GM21423 (cell line): ENCODE data around the gene SLC15A4.

Experiments
- ATAC-seq: cut with Tn5 transposase; IDR thresholded peaks from one replicate; pipeline ENCODE4 v1.9.1; 2021; ENCODE audit warnings: mild to moderate bottlenecking, moderate library complexity; ENCODE audit not compliant: unreplicated experiment

The SLC15A4 gene

DNA sequence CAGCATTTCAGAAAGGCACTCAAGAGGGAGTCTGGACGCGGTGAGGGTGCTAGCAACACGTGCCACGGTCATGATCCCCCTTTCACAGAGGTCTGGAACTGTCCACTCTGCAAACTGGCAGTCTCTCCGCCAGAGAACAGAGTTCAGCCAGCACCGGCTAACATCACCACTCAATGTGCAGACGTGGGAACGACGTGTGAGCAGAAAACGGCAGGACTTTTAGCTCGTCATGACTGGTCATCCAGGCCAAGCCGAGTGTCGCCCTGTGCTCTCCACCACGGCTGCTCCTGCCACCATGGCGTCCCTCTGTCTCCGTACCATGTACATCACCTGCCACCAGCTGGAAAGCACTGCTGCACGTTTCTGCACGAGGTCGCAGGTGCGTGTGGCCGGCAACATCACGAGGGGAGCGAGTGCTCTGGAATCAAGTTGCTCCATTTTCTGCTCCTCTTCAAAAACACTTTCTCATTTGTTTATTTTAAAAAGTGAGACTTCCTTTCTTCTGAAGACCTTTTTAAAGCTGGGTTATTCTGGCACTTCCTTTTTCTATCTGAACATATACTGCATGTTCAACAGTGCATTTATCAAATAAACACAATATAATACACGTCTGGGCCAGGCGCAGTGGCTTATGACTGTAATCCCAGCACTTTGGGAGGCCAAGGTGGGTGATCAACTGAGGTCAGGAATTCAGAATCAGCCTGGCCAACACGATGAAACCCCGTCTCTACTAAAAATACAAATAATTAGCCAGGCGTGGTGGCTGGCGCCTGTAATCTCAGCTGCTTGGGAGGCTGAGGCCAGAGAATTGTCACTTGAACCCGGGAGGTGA is 28.0 kb downstream of the SLC15A4 start:
- no peak for ATAC-seq

DNA sequence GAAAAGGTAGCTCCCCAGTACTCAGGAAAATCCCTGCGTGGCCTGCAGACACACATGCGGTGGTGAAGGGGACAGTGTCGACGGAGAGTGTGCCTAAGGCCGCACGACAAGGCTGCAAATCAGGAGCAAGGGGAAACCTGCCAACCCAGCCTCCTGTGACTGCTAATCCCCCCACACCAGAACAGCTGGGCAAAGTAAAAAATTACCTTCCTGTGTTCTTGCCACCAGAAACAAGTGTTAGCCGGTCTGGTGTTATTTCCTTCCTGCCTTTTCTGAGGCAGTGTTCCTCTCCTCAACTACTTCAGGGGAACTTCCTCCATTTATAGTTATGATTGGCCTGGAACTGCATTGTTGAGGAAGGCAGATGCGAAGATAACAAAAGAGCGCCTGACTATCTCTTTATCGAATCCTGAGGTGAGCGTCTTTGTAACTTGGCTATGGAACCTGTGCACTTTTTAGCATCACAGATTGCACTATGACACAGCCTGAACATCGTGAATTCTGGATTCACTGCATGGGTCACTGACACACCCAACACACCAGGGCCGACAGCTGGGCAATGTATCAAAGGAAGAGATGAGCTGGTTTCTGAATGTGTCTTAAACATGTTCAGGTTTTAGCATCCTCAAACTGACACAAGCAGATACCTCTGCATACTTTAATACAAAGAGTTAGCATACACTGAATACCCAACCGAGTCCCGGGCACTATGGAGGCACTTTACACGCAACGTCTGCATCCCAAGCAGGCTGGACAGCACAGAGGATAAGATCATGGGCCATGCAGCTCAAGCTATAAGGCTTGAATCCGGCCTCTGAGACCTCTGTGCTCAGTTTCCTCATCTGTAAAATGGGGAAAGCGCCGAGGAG is 28.9 kb downstream of the SLC15A4 start:
- peak; percentile 50 for ATAC-seq

DNA sequence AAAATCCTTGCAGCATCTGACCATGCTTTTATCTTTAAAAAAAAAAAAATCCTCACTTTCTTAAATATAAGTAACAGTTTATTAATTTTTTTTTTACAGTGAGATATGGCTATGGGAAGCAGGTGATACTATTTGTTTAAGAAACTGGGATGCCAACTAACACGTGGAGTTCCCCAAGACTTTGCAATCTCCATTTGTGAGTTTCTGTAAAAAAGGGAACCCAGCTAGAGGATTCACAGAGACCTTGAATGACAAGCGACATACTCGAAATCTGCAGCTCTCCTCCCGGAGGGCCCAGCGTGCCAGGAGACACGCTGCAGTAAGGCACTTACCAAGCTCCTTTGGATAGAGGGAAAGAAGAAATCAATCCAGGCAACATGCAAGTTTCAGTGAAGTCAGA is 30.1 kb downstream of the SLC15A4 start:
- ATAC-seq: no peak

DNA sequence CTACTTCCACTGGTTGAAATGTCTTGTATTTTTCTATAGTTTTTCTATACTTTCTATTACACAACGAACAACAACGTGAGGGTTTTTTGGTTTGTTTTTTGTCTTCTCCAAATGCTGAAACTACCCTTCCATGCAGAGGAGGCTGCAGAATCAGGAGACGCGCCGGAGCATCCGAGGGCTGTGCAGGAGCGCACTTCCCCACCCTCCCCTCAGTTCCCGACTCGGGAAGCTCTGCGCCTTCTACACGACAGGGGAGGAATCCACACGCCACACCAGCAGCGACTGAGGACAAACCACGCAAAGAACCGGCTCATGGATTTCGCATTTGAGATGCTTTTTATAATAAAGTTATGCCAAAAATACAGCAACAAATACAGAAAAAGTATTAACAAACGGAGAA is 30.9 kb downstream of the SLC15A4 start:
- ATAC-seq: no peak

DNA sequence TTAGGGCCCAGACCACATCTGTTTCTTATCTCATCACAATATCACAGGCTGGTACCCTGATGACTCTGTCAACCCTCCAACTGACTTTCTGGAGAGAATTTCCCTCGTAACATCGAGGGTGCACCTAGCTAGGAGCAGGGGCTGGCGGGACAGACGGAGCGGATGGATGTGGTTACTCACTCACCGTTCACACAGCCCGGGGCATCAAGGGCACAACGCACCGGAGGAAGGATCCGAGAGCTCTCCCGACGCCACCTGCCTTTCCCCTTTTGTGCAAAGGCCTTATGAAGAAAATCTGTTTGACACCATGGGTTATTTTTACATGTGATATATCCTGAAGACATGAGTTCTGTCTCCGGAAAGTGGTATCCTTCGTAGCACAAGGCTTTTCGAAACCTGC is 31.4 kb downstream of the SLC15A4 start:
- ATAC-seq: no peak

DNA sequence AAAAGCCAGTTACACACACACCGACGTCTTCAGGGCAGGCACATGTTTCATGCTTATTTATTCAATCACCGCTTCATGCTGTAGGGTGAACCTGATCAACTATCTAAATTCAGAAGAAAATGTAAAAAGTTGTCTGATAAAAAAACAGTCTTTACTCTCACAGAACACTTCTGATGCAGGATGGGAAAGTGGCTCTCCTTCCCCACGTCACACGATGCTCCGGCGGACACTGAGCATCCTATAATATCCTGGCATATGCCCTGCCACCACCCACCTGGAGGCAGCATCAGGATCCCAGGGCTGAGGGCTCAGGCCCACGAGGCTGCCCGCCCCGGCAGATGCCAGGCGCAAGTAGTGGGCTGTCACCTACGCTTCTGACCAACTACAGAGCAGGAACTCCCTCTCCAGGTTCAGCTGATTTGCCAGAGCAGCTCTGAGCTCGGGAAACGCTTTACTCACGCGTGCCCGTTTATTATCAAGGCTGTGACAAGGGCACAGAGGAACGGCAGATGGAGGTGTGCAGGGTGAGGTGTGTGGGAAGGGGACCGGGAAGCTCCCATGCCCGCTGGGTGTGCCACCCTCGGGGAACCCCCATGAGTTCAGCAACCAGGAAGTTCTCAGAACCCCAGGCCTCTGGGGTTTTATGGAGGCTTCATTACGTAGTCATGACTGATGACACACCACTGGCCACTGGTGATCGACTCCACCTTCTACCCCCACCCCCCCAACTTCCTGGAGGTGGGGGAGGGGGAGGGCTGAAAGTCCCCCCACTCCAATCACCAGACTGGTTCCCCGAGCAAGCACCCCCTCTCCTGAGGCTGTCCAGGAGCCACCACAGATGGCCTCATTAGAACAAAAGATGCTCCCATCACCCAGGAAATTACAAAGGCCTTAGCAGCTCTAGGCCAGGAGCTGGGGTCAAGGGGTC is 32.1 kb downstream of the SLC15A4 start:
- no peak for ATAC-seq

DNA sequence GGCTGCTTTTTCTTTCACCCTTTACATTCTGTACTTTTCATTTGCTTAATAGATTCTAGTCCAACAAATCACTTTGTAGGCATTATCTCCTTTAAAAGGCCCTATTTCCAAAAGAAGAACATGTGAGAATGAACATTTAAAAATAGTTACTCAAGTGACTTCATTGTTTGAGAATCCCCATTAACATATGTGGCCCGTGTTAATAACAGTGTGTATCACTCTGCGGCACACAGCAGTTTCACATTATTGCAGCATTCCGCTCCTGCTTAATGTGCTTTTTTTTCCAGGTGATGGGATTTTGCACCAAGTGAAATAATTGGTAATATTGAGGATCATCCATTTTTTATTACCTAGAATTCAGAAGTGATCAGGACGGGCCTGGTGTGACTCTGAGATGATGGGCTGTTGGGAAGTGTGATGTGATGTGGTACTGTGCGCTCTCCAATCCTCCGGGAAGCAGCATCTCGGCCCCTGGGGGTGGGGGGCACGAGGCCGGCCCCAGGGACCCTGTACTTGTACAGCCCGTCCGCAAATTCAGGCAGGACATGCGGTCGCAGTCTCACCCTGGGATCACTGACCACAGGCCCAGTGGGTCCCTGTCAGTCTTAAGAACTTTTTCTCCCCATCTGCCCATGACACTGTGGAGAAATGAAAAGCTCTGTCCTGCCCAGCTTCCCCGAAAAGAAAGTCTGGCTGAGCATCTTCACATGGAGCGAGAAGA is 32.9 kb downstream of the SLC15A4 start:
- no peak for ATAC-seq

DNA sequence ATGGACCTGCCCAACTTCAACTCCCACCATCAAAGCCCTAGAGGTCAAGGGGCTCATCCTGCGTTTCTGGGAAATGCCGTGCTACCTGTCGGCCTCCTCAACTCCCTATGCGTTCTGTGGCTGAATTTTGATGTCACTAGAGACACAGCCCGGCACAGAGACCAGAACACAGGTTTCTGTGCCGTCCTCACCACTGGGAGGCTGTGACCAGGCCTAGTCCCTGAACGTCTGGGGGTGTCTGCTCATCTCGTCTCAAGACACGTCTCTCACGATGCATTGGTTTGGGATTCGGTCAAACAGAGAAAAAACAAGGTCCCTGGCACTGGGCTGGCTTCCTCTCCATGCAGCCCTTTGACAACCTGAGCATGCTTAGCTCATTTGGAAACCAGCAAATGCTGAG is 33.5 kb downstream of the SLC15A4 start:
- no peak for ATAC-seq

DNA sequence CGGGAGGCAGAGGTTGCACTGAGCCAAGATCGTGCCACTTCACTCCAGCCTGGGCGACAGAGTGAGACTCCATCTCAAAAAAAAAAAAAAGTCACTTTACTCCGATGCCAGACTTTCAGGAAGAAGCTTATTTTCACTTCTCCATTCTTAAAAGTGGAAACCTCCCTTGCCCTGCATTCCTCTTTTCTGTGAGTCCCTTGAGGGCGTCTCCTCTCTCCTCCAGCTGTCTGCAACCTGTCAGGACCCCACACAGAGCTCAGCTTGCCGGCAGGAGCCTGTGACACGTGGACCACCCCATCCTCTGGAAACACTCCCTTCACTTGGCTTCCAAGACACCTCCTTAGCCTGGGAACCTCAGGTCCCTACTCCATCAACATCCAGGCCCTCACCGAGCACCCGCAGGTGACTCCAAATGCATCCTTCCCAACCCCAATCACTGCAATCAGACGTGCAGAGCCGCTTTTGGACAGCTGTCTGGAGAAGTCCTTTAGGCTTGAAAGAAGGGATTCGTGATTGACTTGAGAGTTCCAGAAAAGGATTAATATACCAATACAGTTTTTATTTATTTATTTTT is 34.3 kb downstream of the SLC15A4 start:
- ATAC-seq: peak; percentile 36

DNA sequence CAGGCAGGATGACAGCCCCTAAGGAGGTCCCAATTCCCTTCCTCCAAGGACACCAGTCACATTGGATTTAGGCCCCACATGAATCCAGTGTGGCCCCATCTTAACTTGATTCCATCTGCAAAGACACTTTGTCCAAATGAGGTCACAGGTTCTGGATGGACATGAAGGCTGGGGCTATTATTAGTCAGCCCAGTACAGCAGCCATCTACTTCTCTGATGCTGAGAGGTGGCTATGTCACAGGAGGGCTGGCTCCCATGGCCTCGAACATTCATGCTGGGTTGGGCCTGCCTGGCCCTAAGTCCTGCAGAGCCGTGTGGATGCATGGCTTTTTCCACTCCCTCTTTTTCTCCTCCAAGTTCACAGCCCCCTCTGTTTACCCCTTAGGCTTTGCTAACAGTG is 35.9 kb downstream of the SLC15A4 start:
- no peak for ATAC-seq

DNA sequence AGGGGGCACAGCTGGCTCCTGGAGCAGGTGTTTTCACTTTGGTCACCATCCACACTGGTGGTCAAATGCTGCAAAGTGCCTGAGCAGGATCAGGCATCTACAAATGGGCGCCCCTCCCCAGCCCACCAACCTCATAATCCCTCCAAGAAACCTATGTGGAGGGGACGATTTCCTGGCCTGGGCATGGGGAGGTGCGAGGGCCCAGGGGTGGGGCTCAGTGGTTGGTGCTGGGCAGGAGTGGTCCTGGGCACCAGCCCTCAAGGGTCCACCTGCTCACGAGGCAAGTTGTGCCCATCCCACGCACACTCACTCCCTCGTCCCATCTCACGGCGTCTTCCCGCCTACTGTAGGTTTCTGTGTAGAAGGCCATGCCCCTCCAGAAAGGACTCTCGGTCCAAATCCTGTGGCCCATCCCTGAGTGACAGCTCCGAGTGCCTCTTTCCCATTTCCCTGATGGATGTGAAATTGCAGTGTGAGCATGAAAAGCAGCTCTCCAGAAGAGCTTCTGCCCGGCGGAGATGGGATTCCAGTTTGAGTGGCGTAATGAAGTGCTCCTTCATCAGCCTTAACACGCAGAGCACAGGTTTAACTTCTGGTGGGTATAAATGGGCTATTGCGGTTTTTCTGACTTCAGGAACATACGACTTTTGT is 36.9 kb downstream of the SLC15A4 start:
- no peak for ATAC-seq

DNA sequence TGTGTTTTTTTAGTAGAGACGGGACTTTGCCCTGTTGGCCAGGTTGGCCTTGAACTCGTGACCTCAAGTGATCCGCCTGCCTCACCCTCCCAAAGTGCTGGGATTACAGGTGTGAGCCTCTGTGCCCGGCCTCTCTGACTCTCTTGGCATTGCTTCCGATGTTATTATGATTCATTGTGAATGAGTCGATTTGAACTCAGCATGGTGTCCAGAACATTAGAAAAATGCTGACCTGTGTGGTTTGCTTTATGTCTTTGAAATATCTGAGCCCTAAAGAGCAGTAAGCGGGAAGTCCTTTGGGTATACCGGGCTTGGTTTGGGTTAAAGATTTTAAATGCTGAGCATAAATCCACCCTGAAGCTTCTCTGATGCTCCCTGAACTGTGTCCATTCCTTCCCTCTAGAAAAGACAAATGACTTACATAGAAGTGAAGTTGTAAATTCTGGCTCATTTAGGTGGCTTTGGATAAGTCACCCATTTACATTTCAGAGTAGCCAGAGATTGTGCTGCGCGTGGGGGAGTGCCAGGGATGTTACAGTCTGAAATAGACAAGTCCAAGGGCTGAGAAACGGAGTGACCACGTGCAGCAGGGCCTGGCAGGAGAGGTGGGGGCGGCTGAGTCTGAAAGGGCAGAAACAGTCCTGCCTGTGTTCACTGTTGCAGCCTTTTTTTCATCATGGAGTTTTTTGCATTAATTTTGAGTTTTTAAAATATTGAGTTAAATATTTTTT is 39.6 kb downstream of the SLC15A4 start:
- ATAC-seq: no peak

DNA sequence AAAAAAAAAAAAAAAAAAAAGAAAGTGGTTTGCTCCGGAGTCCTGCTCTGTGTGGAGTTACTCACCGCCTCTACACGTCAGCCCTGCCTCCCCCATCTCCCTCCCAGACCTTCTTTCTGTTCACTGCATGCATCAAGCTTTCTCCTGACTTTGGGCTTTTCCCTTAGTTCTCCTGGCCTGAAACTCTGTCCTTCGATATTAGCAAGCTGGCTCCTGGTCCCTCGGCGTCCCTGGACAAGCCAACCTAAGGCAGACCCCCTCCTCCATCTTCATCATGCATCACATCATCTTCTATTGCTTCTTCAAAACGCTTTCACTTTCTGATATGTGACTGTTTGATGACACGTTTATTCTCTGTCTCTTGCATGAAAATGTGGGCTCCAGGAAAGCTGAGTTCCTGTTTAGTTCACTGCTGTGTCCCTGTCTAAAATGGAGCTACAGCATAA is 40.6 kb downstream of the SLC15A4 start:
- ATAC-seq: peak; percentile 75

DNA sequence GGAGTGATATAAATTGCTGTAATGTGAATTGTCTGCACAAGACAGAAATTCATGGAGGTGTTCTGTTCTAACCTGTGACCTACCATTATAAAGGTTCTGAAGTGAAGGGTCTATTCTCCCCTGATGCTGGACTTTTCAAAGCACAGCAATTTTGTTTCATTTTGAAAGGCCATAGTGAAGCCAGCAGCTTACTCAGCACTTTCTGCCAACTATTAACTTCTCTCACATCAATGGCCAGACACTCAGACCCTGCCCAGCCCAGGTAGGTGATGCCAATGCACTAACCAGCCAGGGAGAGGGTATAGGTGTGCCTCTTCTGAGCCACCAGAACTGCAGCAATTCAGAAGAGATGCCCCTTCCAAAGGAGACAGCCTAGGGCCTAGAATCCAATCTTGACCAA is 43.9 kb downstream of the SLC15A4 start:
- no peak for ATAC-seq

DNA sequence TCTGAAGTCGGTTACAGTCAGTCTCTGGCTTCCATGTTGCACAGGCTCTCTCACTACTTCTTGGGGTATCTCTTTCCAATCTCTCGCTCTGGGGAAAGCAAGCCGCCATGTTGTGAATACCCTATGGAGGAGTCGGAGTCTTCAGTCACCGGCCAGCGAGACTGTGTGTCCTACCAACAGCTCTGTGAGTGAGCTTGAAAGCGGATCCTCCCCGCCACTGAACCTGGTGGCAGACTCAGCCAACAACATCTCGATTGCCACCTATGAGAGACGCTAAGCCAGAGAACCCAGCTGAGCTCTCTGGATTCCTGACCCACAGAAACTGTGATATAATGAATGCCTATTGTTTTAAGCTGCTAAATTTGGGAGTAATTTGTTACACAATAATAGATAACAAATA is 51.5 kb downstream of the SLC15A4 start:
- ATAC-seq: no peak

DNA sequence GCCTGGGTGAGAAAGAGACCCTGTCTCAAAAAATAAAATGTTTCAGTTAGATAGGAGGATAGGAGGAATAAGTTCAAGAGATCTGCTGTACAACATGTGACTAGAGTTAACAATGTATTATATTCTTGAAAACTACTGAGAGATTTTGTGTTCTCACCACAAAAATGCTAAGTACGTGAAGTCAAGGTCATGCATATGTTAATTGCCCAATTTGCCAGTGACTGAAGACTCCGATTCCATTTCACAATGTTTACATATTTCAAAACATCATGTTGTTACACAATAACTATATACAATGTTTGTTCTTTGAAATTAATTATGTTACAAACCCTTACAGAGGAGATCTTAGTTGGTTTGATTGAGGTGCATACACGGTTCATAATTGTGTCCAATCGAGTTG is 52.1 kb downstream of the SLC15A4 start:
- no peak for ATAC-seq

DNA sequence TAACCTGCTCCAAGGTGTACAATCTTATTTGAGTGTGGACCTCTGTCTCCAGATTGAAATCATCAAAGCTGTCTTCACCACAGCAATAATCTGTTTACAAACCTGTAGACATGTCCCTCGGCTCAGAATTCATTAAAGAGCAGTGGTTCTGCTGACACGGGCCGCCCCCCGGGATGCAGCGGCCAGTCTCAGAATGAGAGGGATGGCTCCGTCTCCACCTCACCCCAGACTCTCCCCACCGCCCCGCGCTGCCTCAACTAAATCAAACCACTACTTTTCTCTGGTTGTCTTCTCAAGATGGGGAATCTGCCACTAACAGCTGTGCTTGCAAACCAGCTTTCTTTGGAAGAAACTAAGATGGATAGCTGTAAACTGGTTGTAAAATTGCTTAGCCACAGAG is 56.2 kb downstream of the SLC15A4 start:
- no peak for ATAC-seq

DNA sequence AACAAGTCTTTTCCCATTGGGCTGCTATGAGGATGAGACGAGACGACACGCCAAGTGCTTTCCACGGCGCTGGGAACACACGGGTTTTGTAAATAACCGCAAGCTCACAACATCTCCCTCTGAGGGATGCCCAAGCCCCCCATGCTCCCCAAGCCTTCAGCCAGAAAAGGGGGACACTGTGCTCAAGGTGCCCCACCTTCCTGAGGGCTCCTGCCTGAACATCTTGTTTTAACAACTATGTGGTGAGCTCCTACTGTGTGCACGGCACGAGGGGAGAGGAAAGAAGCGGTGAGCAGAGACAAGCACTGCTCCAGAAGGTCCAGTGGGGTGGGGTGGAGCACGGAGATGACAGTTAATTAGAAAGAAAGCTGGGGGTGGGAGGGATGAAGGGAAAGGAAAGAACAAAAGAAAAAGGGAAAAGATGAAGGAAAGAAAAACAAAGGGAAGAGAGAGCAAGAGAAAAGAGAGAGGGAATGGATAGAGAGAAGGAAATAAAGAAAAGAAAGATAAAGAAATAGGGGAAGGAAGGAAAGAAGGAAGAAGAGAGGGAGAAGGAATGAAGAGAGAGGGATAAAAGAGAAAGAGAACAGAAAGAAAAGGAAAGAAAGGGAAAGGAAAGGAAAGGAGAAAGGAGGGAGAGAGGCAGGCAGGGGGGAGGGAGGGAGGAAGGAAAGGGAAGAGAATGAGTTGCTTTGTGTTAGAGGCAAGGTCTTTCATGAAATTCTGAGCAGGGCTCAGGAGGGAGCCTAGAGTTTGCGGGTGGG is 56.8 kb downstream of the SLC15A4 start:
- no peak for ATAC-seq
